GM18519 (cell line): ENCODE measurements around the gene RHBDL3.
"Not testable (repeated sequence)": the region's sequence is repeated elsewhere in the genome, so short reads cannot be mapped to it uniquely, and the experiment has no call there.

Source experiments
- ATAC-seq: cut with Tn5 transposase; IDR thresholded peaks from one replicate; pipeline ENCODE4 v1.9.1; 2021; ENCODE audit warnings: mild to moderate bottlenecking, moderate library complexity; ENCODE audit not compliant: unreplicated experiment, low FRiP score

Gene RHBDL3

GRCh38 chr17:32319548-32319905 is 53.9 kb downstream of the RHBDL3 start:
- no peak for ATAC-seq

- not testable (repeated sequence) for ATAC-seq
Measured at GRCh38 chr17:32320080-32320479, 54.4 kb downstream of the RHBDL3 start.

GRCh38 chr17:32320847-32321246 is 55.2 kb downstream of the RHBDL3 start:
- no peak for ATAC-seq

GRCh38 chr17:32323046-32323445 is 57.4 kb downstream of the RHBDL3 start:
- no peak for ATAC-seq

DNA sequence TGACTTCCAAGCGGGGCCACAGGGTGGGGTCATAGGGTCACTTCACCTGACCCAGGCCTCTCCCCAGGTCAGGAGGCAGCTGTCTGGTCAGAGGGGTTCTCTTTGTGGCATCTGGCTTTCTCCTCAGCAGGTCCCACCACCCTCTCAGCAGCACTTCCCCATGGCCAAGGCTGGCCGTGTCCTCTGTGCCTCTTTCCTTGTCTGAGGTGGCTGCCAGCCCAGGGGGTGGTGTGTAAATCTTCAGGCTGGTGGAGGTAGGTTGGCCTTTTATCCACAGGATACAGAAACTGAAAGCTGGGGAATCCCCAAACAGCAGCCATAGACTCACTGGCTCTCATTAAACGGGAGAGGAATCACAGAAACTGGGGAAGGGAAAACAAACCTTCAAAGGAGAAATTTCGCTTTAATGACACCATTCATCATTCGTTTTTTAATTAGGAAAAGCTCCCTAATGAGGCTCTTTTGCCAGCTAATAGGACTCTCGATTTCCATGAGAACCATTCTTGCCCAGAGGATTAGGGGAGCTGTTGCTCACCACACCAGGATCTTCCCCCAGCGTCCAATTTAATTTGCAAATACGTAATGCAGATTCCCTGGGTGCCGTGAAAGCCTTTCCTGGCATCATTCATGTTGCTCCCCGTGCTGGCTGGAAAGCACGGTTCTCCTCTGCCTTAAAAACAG is 58.3 kb downstream of the RHBDL3 start:
- no peak for ATAC-seq

GRCh38 chr17:32327911-32328310 is 62.3 kb downstream of the RHBDL3 start:
- no peak for ATAC-seq

DNA sequence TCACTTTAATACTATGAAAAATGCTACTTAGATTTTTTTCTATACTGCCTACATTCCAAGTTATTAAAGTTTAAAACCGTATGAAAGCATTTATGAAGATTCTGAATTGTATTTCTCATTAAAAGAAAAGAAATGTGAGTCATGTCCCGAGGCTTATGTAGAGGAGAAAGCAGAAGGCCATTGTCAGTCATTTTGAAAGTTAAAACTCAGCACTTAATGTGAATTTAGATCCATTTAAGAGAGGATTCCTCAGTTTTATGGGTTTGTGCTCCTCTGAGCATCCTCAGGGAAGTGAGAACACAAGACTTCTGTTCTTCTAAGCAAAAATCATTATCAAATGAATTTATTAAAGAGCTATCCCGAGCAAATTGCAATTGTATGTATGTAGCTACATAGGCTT is 64.5 kb downstream of the RHBDL3 start:
- no peak for ATAC-seq

DNA sequence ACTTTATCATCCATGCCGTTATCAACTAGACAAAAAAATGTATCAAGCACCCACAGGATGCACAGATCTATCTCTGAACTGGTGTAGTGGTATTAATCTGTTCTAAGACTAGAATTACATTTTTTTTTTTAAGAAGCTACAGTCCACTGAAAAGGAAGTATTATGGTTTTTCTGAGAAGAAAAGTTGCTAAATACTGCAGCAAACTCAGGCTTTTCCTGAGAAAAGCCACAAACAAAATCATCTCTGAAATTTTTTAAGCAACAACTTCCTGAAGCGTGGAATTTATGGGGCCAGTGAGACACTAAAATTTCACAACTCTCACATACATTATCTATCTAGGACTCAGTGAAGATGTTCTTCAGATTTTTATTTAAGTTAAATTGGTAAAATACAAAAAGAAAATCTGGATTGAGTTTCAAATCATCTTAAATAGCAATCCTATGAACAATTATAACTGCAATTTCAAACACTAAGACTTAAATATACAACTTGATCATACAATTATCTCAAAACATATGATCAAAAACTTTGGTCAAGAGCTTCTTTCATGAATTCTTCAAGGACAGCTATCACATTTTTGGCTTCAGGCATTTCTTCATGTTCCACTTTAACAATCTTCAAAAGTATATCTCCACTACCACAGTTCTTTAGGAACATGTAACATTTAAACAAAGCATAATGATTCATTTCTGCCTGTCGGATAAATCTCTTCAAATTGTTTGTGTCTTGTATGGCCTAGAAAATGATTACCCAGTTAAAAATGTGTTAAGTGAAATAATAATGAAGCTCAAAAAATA is 65.8 kb downstream of the RHBDL3 start:
- no peak for ATAC-seq

DNA sequence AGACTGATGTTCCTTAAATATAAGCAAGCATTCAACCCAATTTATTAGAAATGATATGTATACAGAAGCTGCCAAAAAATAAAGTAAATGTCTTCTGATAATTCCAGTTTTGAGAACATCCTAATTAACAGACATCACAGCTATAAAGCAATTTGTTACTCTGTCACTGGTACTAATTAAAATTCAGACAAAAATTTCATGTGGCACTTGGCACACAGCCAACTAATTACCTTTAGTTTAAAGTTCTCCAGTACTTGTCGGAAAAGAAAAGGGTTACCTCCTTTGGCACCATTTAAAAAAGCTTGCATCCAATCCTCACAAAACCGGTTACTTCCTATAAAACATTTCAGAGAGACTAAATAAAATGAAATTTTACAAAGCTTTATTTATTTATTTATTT is 67.6 kb downstream of the RHBDL3 start:
- ATAC-seq: no peak

GRCh38 chr17:32335046-32335445 is 69.4 kb downstream of the RHBDL3 start:
- ATAC-seq: no peak

GRCh38 chr17:32335687-32336086 is 70.1 kb downstream of the RHBDL3 start:
- ATAC-seq: no peak

DNA sequence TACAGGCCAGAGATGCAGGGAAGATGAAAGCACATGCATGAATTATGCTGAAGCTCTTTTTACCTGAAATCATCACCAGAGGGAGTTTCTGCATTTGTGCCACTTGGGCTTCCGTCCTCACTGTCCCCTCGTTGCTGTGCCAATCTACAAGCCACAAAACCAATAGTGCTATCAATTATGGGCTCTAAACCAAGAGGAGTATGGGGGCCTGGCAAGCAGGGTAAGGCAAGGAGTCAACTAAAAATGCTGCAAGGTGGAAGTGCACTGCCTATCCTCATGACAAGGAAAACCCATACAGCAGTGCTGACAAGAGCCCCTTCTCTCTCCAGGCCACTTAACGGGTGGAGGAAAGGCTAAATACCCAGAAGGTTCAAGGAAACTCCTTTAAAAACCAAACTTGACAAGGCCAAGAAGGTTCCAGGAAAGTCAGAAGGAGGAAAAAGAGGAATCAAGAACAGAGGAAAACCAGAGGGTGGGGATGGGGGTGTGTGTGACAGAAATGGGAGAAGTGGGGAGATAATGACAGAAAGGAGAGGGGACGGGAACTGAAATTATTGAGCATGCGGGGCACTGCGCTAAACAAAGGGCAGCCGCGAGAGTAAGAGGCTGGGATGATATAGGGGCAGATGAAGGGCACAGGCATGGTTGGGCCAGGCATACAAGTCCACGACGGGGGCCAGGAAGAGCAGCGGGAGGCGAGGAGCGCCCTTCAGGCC is 75.7 kb downstream of the RHBDL3 start:
- no peak for ATAC-seq

GRCh38 chr17:32341857-32342602 is 76.4 kb downstream of the RHBDL3 start, which contains the start of gene C17orf75:
C17orf75 (minus strand) TSS chr17:32342173; CDS start chr17:32342139, 34 bp downstream.
- ATAC-seq: no peak

DNA sequence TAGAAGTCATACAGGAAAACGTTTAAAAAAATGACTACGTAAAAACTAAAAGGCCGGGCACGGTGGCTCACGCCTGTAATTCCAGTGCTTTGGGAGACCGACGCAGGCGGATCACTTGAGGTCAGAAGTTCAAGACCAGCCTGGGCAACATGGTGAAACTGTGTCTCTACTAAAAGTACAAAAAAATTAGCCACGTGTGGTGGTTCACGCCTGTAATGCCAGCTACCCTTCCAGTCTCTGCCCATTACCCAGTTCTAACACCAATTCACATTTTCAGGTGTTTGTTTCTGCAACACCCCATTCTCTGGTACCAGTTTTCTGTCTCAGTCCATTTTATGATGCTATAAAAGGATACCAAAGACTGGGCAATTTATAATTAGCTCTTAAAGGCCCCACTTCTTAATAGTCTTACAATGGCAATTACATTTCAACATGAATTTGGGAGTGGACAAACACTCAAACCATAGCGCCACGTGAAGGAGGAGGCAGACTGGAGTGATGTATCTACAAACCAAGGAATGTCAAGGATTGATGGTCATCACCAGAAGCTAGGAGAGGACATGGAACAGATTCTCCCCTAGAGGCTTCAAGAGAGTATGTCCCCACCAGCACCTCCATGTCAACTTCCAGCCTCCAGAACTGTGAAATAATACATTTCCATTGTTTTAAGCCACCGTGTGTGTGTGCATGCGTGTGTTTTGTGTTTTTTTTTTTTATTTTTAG is 77.1 kb downstream of the RHBDL3 start:
- no peak for ATAC-seq

GRCh38 chr17:32345951-32346600 is 80.4 kb downstream of the RHBDL3 start:
- ATAC-seq: no peak

GRCh38 chr17:32348483-32348800 is 82.8 kb downstream of the RHBDL3 start:
- no peak for ATAC-seq

DNA sequence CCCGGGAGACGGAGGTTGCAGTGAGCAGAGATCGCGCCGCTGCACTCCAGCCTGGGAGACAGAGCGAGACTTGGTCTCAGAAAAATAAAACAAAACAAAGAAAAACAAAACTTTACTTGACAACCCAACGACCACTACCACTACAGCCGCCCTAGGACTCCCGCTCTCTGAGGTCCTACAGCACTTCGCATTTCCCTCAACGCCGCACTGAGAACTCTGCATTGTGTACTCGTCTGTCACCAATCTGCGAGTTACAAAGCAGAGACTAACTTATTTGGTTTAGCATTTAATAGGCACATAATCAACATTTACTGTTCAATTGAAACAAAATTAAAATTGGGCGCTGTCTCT is 83.8 kb downstream of the RHBDL3 start:
- no peak for ATAC-seq

DNA sequence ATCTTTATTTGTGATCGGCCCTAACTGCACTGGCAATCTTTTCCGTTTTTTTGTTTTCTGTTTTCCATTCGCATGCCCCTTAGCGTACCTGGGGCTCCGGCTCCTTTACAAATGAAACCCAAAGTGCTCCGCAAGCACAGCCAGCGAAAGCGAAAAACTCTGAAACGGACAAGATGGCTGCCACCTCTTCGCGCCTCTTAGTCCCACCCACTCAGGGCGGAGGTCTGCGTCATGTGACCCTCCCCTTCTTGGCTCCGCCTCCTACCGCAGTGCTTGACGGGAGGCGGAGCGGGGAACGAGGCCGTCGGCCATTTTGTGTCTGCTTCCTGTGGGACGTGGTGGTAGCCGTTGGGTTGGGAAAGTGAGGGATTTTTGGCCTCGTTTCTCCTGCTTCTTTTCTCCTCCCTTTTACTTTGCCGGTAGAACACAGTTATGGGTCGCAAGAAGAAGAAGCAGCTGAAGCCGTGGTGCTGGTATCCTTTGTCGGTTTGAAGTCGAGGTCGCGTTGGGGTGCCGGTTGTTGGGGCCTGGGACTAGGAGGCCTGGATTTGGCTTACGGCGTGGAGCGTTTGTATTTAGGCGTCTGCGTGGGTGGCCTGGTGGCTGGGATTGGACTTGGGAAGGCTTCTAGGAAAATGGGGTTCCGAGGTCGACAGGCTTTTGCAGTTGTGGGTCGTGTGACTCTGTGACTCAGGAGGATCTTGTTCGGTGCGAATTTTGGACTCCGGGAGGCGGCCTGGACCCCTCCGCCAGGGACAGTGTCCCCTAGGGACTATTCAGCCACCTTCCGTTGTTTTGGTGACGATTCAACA is 84.4 kb downstream of the RHBDL3 start, which contains the start of gene ZNF207:
Gene ZNF207, plus strand, starts transcription at position 304 of the 812 bp plus-strand sequence. Its CDS starts 129 bp downstream, at position 433.
- ATAC-seq: peak; percentile 74
